ENCODE measurements around the gene TRPM8.

- TF ChIP-seq, protein P1, sequence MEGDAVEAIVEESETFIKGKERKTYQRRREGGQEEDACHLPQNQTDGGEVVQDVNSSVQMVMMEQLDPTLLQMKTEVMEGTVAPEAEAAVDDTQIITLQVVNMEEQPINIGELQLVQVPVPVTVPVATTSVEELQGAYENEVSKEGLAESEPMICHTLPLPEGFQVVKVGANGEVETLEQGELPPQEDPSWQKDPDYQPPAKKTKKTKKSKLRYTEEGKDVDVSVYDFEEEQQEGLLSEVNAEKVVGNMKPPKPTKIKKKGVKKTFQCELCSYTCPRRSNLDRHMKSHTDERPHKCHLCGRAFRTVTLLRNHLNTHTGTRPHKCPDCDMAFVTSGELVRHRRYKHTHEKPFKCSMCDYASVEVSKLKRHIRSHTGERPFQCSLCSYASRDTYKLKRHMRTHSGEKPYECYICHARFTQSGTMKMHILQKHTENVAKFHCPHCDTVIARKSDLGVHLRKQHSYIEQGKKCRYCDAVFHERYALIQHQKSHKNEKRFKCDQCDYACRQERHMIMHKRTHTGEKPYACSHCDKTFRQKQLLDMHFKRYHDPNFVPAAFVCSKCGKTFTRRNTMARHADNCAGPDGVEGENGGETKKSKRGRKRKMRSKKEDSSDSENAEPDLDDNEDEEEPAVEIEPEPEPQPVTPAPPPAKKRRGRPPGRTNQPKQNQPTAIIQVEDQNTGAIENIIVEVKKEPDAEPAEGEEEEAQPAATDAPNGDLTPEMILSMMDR (IDR thresholded peaks at IDR 0.05) = no peak
- no peak for TF ChIP-seq EZH2phosphoT487 (IDR thresholded peaks at IDR 0.05)
Measured at GRCh38 chr2:233934524-233934923, 17.4 kb downstream of the TRPM8 start.

Measured in neural progenitor cell (in vitro differentiated cells).